HG03095 (cell line): ENCODE data around the gene SPRYD3.

Source experiments
- ATAC-seq: cut with Tn5 transposase; IDR thresholded peaks from one replicate; pipeline ENCODE4 v1.9.1; 2021; ENCODE audit warnings: moderate library complexity; ENCODE audit not compliant: unreplicated experiment

SPRYD3 gene

GRCh38 chr12:53064613-53065436 lies 14.4 kb downstream of the SPRYD3 start:
- no peak for ATAC-seq

- ATAC-seq: no peak
These were observed 15.2 kb downstream of the SPRYD3 start for GRCh38 chr12:53063708-53064612.

DNA sequence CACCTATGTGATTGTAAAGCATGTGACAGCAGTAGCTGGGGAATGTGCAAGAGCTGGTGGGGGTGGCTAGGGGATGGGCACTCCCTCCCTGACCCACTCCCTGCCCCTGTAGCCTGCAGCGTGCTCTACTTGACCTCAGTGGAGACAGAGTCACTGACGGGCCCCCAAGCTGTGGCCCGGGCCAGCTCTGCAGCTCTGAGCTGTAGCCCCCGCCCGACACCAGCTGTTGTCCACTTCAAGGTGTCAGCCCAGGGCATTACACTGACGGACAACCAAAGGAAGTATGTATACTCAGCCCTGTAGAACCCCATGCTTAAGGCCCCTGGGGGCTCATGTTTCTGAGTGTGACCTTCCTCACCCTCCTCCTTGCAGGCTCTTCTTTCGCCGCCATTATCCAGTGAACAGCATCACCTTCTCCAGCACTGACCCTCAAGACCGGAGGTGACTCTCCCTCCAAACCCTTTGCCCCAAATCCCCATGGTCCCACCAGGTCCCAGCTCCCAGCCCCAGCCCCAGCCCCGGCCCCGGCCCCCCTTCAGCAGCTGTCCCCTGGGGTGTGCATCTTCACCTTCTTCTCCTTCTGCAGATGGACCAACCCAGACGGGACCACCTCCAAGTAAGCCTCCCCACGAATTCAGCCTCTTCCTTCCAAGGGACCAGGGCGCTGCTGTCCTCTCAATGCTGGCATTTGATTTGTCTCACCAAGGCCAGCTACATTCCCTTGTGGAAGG lies 16.0 kb downstream of the SPRYD3 start:
- ATAC-seq: no peak

DNA sequence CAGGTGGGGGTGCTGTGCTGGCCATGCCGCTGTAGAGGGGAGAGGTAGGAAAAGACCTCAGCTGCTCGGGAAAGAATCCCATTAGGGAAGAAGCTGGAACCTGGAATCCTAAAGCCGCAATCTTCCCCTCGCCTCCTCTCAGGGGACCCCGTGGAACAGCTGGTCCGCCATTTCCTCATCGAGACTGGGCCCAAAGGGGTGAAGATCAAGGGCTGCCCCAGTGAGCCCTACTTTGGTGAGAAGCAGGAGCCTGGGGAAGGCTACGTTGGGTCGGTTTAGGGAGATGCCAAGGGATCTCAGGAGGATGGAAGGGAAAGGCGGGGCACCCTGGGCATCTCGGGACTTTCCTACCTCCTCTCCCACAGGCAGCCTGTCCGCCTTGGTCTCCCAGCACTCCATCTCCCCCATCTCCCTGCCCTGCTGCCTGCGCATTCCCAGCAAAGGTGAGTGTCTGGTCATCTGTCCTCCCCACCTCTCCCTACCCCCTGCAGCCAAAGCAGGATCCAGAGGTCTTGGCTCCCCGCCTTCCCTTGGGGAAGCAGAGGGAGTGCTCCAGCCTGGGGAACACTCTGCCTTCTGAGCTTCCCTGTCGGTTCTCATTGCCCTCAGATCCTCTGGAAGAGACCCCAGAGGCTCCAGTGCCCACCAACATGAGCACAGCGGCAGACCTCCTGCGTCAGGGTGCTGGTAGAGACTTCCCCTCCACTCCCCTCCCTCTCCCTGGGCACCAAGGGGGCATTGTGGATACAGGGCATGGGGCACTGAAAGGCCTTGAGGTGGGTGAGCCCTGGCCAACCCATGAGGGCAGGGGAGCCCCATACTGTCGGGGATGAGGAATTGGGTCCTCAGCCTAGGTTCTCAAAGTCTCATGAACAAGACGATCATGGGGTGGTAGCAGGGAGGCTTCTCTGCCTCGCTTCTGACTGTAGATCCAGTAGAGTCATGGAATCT lies 16.9 kb downstream of the SPRYD3 start:
- ATAC-seq: no peak

- no peak for ATAC-seq
These were observed 17.7 kb downstream of the SPRYD3 start for GRCh38 chr12:53061404-53062010.

- no peak for ATAC-seq
These were observed 18.4 kb downstream of the SPRYD3 start for GRCh38 chr12:53060721-53061276.

GRCh38 chr12:53060064-53060720 lies 19.0 kb downstream of the SPRYD3 start:
- ATAC-seq: no peak

DNA sequence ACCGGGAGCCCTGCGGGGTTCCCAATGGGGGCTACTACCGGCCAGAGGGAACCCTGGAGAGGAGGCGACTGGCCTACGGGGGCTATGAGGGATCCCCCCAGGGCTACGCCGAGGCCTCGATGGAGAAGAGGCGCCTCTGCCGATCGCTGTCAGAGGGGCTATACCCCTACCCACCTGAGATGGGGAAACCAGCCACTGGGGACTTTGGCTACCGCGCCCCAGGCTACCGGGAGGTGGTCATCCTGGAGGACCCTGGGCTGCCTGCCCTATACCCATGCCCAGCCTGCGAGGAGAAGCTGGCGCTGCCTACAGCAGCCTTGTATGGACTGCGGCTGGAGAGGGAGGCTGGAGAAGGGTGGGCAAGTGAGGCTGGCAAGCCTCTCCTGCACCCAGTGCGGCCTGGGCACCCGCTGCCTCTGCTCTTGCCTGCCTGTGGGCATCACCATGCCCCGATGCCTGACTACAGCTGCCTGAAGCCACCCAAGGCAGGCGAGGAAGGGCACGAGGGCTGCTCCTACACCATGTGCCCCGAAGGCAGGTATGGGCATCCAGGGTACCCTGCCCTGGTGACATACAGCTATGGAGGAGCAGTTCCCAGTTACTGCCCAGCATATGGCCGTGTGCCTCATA lies 19.6 kb downstream of the SPRYD3 start:
- ATAC-seq: no peak

GRCh38 chr12:53058674-53059433 lies 20.3 kb downstream of the SPRYD3 start:
- no peak for ATAC-seq

DNA sequence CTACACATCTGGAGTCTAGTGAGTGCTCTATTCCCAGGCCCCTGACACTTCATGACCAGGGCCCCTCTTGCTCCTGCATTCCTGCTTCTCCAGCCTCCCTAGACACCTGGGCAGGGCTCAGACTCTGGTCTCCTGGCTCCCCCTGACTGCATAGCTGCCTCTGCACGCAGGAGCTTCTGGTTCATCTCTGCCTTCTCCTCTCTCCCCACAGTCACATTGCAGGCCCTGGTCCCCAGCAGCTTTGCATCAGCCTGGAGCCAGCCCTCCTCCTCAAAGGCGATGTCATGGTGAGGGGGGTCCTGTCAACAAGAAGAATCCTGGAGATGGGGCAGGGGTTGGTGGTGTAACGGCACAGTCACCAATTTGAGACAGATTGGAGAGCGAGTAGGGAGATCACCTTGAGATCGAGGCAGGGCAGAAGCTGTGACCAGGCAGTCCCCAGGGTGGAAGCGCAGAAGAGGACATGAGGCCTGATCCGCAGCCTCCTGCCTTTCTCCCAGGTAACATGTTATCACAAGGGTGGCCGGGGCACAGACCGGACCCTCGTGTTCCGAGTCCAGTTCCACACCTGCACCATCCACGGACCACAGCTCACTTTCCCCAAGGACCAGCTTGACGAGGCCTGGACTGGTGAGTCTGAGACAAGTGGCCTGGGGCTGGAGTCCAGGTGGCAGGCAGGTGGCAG lies 21.2 kb downstream of the SPRYD3 start:
- ATAC-seq: no peak

DNA sequence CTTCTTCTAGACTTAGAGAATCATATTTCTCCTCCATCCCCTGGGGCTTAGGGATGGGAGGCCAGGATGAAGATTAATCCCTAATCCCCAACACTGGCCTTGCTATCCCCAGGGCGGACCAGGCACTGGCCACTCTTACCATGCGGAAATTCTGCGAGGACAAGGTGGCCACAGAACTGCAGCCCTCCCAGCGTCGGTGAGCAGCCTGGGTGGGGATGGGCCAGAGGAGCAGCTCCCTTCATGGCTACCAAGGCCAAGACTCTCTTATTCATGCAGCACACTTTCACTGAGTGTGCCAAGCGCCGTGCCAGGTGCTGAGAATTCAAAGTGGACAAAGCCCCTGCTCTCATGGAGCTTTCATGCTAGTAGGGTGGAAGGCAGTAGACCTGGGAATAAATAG lies 22.3 kb downstream of the SPRYD3 start:
- ATAC-seq: no peak

DNA sequence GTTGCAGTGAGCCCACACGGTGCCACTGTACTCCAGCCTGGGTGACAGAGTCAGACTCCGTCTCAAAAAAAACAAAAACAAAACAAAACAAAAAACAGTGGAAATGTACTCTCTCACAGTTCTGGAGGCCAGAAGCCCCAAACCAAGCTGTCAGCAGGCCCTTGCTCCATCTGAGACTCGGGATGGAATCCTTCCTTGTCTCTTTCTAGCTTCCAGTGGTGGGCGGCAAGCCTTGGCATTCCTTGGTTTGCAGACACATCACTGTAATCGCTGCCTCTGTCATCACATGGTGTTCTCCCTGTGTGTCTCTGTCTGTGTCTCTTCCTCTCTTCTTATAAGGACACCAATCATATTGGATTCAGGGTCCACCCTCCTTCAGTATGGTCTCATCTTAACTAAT lies 22.9 kb downstream of the SPRYD3 start:
- no peak for ATAC-seq

GRCh38 chr12:53055471-53056266 lies 23.5 kb downstream of the SPRYD3 start:
- no peak for ATAC-seq

GRCh38 chr12:53054112-53054878 lies 24.9 kb downstream of the SPRYD3 start:
- ATAC-seq: peak; percentile 88

- no peak for ATAC-seq
These were observed 25.7 kb downstream of the SPRYD3 start for GRCh38 chr12:53053218-53054111.
